DOHH2 (cell line): Measurements from ENCODE around the gene GPR180.
A peak's percentile ranks its signal among the peaks of the same experiment; 100 is the strongest.

Experiments
- H3F3A ChIP-seq: fragments of 200-600 bp; sonication (generic), shearing (Covaris generic); 2 replicates; pipeline ENCODE4 v1.6.0; 2016; ENCODE audit warnings: antibody characterized with exemption, mild to moderate bottlenecking; ENCODE audit not compliant: control insufficient read depth, insufficient read depth
- H3K27ac ChIP-seq: fragments of 200-600 bp; sonication (generic); 2 replicates; pipeline ENCODE4 v1.5.1; 2014; ENCODE audit warnings: low read depth, mild to moderate bottlenecking, low read length, moderate library complexity
- H3K27me3 ChIP-seq: fragments of 200-600 bp; sonication (generic); 2 replicates; pipeline ENCODE4 v1.6.1; 2014; ENCODE audit warnings: mild to moderate bottlenecking, low read length, mixed read lengths; ENCODE audit not compliant: control insufficient read depth
- H3K36me3 ChIP-seq: fragments of 200-600 bp; sonication (generic); 2 replicates; pipeline ENCODE4 v1.6.1; 2014; ENCODE audit warnings: mild to moderate bottlenecking, low read length, moderate library complexity, mixed read lengths; ENCODE audit not compliant: control insufficient read depth
- H3K4me1 ChIP-seq: fragments of 200-600 bp; sonication (generic); 2 replicates; pipeline ENCODE4 v1.6.1; 2014; ENCODE audit warnings: mild to moderate bottlenecking, low read length, mixed read lengths; ENCODE audit not compliant: control insufficient read depth
- H3K4me2 ChIP-seq: fragments of 200-600 bp; sonication (generic); 2 replicates; pipeline ENCODE4 v1.6.0; 2014; ENCODE audit warnings: mild to moderate bottlenecking, low read length, moderate library complexity
- H3K4me3 ChIP-seq: fragments of 200-600 bp; sonication (generic); 2 replicates; pipeline ENCODE4 v1.5.1; 2014; ENCODE audit warnings: mild to moderate bottlenecking, low read length, mixed read lengths
- H3K79me2 ChIP-seq: fragments of 200-600 bp; sonication (generic); 2 replicates; pipeline ENCODE4 v1.6.1; 2014; ENCODE audit warnings: mild to moderate bottlenecking, low read length, mixed read lengths; ENCODE audit not compliant: control insufficient read depth
- H3K9me2 ChIP-seq: fragments of 200-600 bp; sonication (generic); replicated peaks from 2 replicates; pipeline ENCODE4 v1.6.1; 2014; ENCODE audit warnings: mild to moderate bottlenecking, low read length, mixed read lengths; ENCODE audit not compliant: control insufficient read depth
- H3K9me3 ChIP-seq: fragments of 200-600 bp; sonication (generic); 2 replicates; pipeline ENCODE4 v1.6.1; 2014; ENCODE audit warnings: antibody characterized with exemption, low read length, mixed read lengths; ENCODE audit not compliant: control insufficient read depth, insufficient read depth
- H4K20me1 ChIP-seq: fragments of 200-600 bp; sonication (generic); 2 replicates; pipeline ENCODE4 v1.6.0; 2014; ENCODE audit warnings: low read depth, mild to moderate bottlenecking, antibody characterized with exemption, low read length, moderate library complexity; ENCODE audit not compliant: control insufficient read depth, insufficient read depth
- CTCF ChIP-seq: fragments of 200-600 bp; sonication (generic); IDR thresholded peaks from one replicate; pipeline ENCODE4 v1.5.1; 2014; ENCODE audit warnings: antibody characterized with exemption, mild to moderate bottlenecking, low read depth, low read length; ENCODE audit not compliant: poor library complexity, severe bottlenecking
- EZH2phosphoT487 ChIP-seq: fragments of 200-600 bp; sonication (generic); IDR thresholded peaks from 2 replicates; pipeline ENCODE4 v1.6.1; 2017; ENCODE audit warnings: borderline replicate concordance, mild to moderate bottlenecking, antibody characterized with exemption, low read length, moderate library complexity, mixed read lengths

The GPR180 gene

GRCh38 chr13:94599877-94600276, 1.8 kb upstream of the GPR180 start:
- no peak overlapping the region for H3K4me3 ChIP-seq
- H4K20me1 ChIP-seq = no peaks in the 10 kb centered on the region; the same call in 1 of the 2 replicates
- H3K9me3 ChIP-seq = peaks cover 5% of the 10 kb centered on the region; the same call in 1 of the 2 replicates
- H3K4me2 ChIP-seq = no peak overlapping the region
- H3K27me3 ChIP-seq = no peaks in the 10 kb centered on the region
- no peak overlapping the region for H3K27ac ChIP-seq
- H3K9me2 ChIP-seq = no peaks in the 10 kb centered on the region
- H3F3A ChIP-seq = peaks cover 12% of the 10 kb centered on the region
- peaks cover 10% of the 10 kb centered on the region for H3K36me3 ChIP-seq
- peaks cover 24% of the 10 kb centered on the region for H3K4me1 ChIP-seq
- peaks cover 31% of the 10 kb centered on the region for H3K79me2 ChIP-seq
- no peak for TF ChIP-seq CTCF
- no peak for TF ChIP-seq EZH2phosphoT487

GRCh38 chr13:94602467-94602866, 810 bp downstream of the GPR180 start:
- no peaks in the 10 kb centered on the region for H4K20me1 ChIP-seq
- peaks cover 21% of the 10 kb centered on the region for H3K36me3 ChIP-seq
- no peaks in the 10 kb centered on the region for H3K27me3 ChIP-seq
- no peaks in the 10 kb centered on the region for H3K9me2 ChIP-seq
- peaks cover 20% of the 10 kb centered on the region for H3K79me2 ChIP-seq
- H3K4me1 ChIP-seq = peaks cover 13% of the 10 kb centered on the region
- TF ChIP-seq CTCF = no peak
- TF ChIP-seq EZH2phosphoT487 = no peak
- peaks cover 7% of the 10 kb centered on the region for H3F3A ChIP-seq
- peak overlapping the region; percentile 88 for H3K4me3 ChIP-seq
- H3K9me3 ChIP-seq = peaks cover 5% of the 10 kb centered on the region; the same call in 1 of the 2 replicates
- no peak overlapping the region for H3K27ac ChIP-seq
- H3K4me2 ChIP-seq = peak overlapping the region; percentile 81

GRCh38 chr13:94607056-94607455, 5.4 kb downstream of the GPR180 start:
- no peaks in the 10 kb centered on the region for H3K9me2 ChIP-seq
- H4K20me1 ChIP-seq = 0 out of 2 replicates have a peak, but pooled peaks cover 5% of the 10 kb centered on the region
- H3K4me1 ChIP-seq = peaks cover 9% of the 10 kb centered on the region
- H3K9me3 ChIP-seq = no peaks in the 10 kb centered on the region
- no peak overlapping the region for H3K27ac ChIP-seq
- H3F3A ChIP-seq = no peaks in the 10 kb centered on the region
- peaks cover 59% of the 10 kb centered on the region for H3K36me3 ChIP-seq
- no peak overlapping the region for H3K4me2 ChIP-seq
- no peak overlapping the region for H3K4me3 ChIP-seq
- peaks cover 17% of the 10 kb centered on the region for H3K79me2 ChIP-seq
- TF ChIP-seq CTCF = no peak
- TF ChIP-seq EZH2phosphoT487 = no peak
- H3K27me3 ChIP-seq = no peaks in the 10 kb centered on the region
